ENCODE data around the gene TMEM170B.

The TMEM170B gene

DNA sequence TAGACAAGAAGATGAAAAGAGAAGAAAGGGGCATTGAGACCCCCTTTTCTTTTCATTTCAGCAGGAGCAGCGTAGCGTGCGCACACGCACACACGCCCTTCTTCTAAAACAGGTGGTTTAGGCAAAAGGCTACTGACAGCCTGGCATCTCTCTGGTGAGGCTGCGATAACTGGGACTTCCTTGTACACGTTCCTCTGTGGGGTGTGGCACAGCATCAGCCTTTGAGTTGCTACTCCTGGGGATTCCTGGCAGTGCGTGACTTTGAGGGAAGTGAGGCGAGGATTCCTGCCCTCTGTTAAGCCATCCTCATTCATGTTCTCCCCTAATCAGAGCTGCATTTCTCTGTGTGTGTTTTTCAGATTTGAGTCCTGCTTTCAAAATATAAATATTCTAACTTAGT is 94.7 kb downstream of the TMEM170B start:
- no peaks in the 10 kb centered on the region for H3K4me1 ChIP-seq (ENCODE audit: low read length)
- no peaks in the 10 kb centered on the region for H3K79me2 ChIP-seq (ENCODE audit: low read length)
- no peaks in the 10 kb centered on the region for H4K20me1 ChIP-seq (ENCODE audit: insufficient read depth, low read length)
- H3K36me3 ChIP-seq (replicated peaks; ENCODE audit: insufficient read depth, low read length), result no peaks in the 10 kb centered on the region
- no peaks in the 10 kb centered on the region for H3K9me3 ChIP-seq (replicated peaks; ENCODE audit: insufficient read depth, low read length)
- no peak overlapping the region for H2AFZ ChIP-seq (ENCODE audit: low read length)
- no peaks in the 10 kb centered on the region for H3K27me3 ChIP-seq (replicated peaks; ENCODE audit: insufficient read depth, low read length)
- H3K27ac ChIP-seq (ENCODE audit: low read length), result no peak overlapping the region
- no peak overlapping the region for H3K4me3 ChIP-seq (ENCODE audit: low read length)
- H3K9ac ChIP-seq (ENCODE audit: low read length), result no peak overlapping the region
- H3K4me2 ChIP-seq (ENCODE audit: low read depth, low read length), result no peak overlapping the region
- TF ChIP-seq EZH2phosphoT487 (IDR thresholded peaks at IDR 0.05; ENCODE audit: low read length) (no peak), EZH2 (optimal IDR thresholded peaks at IDR 0.05; ENCODE audit: low read depth, low read length) (no peak)
- TF ChIP-seq, protein P1, sequence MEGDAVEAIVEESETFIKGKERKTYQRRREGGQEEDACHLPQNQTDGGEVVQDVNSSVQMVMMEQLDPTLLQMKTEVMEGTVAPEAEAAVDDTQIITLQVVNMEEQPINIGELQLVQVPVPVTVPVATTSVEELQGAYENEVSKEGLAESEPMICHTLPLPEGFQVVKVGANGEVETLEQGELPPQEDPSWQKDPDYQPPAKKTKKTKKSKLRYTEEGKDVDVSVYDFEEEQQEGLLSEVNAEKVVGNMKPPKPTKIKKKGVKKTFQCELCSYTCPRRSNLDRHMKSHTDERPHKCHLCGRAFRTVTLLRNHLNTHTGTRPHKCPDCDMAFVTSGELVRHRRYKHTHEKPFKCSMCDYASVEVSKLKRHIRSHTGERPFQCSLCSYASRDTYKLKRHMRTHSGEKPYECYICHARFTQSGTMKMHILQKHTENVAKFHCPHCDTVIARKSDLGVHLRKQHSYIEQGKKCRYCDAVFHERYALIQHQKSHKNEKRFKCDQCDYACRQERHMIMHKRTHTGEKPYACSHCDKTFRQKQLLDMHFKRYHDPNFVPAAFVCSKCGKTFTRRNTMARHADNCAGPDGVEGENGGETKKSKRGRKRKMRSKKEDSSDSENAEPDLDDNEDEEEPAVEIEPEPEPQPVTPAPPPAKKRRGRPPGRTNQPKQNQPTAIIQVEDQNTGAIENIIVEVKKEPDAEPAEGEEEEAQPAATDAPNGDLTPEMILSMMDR (IDR thresholded peaks at IDR 0.05; ENCODE audit: low read length), result no peak
- DNase-seq, result no peak
- no peaks in the 10 kb centered on the region for H3K9me2 ChIP-seq (replicated peaks; ENCODE audit: insufficient read depth, low read length)
- no peaks in the 10 kb centered on the region for H3F3A ChIP-seq (ENCODE audit: insufficient read depth, low read length)

DNA sequence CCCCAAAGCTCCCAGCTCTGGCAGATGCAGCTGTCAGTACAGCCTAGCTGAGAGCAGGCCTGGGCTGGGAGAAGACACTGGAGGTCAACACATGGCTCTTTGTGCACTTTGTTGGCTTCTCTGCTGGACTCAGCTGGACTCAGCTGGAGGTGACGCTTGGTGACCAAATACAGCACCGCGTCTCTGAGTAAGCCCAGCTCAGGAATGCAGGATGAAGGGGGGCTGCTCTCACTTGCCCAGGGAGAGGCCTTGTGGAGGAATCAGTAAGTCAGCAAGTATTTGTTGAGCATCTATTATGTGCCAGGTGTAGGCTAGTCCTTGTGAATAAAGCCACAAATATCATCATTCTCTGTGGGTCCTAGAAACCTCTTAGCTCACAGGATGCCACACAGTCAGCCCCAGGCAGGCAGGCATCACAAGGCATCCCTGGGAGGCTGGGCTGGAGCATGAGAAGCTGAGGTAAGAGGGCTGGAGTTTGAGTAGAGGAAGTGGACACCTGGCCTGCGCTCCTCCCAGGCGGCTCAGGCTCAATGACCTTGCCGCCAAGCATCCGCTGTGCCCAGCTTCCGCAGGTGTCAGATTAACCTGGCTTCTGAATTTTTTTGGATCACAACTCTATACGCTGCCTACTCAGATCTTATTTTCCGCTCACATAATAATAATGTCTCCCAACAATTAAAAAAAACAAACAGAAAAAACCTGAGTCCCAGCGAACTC is 95.4 kb downstream of the TMEM170B start:
- Histone ChIP-seq H3K79me2 (ENCODE audit: low read length) (no peaks in the 10 kb centered on the region), H4K20me1 (ENCODE audit: insufficient read depth, low read length) (no peaks in the 10 kb centered on the region), H3K27ac (ENCODE audit: low read length) (no peak overlapping the region), H3K9me2 (replicated peaks; ENCODE audit: insufficient read depth, low read length) (no peaks in the 10 kb centered on the region), H2AFZ (ENCODE audit: low read length) (no peak overlapping the region), H3K4me2 (ENCODE audit: low read depth, low read length) (no peak overlapping the region), H3K9me3 (replicated peaks; ENCODE audit: insufficient read depth, low read length) (no peaks in the 10 kb centered on the region), H3K27me3 (replicated peaks; ENCODE audit: insufficient read depth, low read length) (no peaks in the 10 kb centered on the region), H3K4me1 (ENCODE audit: low read length) (no peaks in the 10 kb centered on the region), H3F3A (ENCODE audit: insufficient read depth, low read length) (no peaks in the 10 kb centered on the region), H3K4me3 (ENCODE audit: low read length) (no peak overlapping the region), H3K36me3 (replicated peaks; ENCODE audit: insufficient read depth, low read length) (no peaks in the 10 kb centered on the region), H3K9ac (ENCODE audit: low read length) (no peak overlapping the region)
- no peak for DNase-seq
- TF ChIP-seq EZH2 (optimal IDR thresholded peaks at IDR 0.05; ENCODE audit: low read depth, low read length), result no peak
- TF ChIP-seq, protein P1 (IDR thresholded peaks at IDR 0.05; ENCODE audit: low read length), result no peak
- no peak for TF ChIP-seq EZH2phosphoT487 (IDR thresholded peaks at IDR 0.05; ENCODE audit: low read length)
